HG02759 (cell line): ENCODE data around the gene ACAD10.
"Not testable (repeated sequence)": the region's sequence is repeated elsewhere in the genome, so short reads cannot be mapped to it uniquely, and the experiment has no call there.

Experiments used
- ATAC-seq: cut with Tn5 transposase; IDR thresholded peaks from one replicate; pipeline ENCODE4 v1.9.1; 2021; ENCODE audit warnings: mild to moderate bottlenecking, moderate library complexity; ENCODE audit not compliant: unreplicated experiment

ACAD10 gene

DNA sequence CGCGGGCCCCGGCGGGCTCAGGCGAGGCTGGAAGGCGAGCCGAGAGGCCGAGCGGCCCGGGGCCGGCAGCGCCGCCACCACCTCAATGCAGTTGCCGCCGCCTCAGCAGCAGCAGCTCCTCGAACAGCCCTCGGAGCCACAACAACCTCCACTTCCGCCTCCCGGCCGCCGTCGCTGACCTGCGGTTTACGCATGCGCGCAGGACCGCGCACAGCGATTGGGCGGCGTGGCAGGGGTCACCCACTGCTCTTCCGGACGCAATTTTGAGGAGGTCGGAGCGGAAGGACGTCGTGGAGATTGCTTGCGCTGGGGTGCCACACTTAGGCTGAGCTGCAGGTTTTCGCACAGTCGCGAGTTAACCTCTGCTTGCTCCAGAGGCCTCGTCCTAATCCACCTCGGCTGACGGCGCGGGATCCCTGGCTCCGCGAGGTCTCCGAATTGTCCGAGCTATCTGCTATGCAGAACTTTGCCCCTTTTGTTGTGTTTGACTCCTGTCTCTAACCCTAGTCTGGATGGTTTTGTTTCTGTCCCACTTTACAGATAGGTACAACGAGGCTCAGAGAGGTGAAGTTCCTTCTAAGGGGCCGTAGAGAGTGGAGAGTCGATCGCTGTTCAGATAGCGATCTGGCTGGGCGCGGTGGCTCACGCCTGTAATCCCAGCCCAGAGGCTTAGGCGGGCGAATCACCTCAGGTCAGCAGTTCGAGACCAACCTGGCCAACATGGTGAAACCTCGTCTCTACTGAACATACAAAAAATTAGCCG is at the start of gene ACAD10, which contains the start of gene BRAP:
TSS of gene ACAD10 (plus strand) at position 243 of the 763 bp plus-strand sequence. CDS start 6,657 bp downstream, outside the sequence.
TSS of gene BRAP (minus strand) at position 146 of the 763 bp plus-strand sequence. CDS start 164 bp downstream, outside the sequence.
- ATAC-seq: peak; percentile 95

DNA sequence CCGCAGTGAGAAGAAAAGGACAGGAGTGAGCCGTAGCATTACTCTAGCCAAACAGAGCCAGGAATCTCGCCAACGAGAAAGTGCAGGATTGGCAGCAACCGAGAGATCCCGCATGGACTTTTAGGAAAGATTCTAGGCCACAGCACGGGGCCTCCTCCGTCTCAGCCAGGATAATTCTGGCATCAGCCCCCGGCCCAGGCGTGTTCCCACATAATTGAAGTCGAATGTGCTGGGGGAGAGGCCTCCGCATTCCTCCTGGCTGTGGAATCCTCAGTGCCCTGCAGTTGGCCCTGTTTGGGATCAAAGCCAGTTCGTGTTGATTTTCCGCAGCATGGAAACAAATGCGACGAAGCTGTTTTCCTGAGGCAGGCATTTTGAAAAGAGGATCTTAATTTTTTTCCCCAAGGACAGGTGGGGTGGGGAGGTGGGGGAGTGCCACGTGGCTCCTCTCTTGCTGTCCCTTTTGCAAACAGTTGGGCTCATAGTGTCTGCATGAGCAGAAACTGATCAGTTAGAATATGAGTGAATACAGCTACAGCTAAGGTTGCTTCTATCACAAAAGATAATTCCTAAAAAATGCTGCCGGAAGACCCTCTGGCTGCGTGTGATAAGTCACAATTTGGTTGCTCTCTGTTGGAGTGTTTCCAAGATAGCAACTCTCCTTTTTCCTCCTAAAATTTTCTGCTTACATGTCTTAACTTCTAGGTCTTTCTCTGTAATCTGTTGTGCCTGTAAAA is 49.5 kb upstream of the ACAD10 start:
- ATAC-seq: no peak

DNA sequence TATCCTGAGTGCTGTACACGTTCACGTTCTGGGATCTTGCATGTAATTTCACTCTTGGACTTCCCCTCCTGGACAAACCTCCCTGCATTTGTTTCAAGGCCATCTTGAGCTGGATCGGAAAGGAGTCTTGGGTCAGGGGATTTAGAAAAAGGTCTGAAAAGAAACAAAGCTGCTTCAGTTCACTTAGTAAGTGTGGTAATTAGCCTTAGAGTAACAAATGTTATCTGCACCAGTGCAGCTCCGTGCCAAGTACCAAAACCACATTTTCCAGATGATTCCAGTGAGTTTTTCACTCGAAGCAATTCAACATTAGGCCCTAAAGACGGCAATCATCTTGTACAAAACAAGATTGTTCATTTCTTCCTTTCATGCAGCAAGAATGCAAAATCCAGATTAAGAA is 47.3 kb upstream of the ACAD10 start:
- ATAC-seq: no peak

DNA sequence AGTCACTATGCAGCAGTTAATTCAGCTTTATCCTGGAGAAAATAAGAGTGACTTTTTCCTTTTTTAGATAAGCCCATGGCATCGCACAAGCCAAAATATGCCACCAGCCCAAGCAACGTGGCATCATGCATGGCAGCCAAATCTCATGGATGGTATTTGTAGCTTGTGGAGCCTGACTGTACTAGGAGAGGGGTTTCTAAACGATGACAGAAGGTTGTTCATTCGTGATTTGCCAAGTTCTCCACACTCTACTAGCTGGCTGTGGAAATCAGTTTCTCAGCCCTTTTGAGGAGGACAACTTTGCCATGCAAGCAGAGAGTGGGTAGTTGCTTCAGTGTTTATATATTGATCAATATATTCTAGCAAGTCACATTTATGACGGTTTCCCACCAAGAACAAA is 45.3 kb upstream of the ACAD10 start:
- ATAC-seq: no peak

DNA sequence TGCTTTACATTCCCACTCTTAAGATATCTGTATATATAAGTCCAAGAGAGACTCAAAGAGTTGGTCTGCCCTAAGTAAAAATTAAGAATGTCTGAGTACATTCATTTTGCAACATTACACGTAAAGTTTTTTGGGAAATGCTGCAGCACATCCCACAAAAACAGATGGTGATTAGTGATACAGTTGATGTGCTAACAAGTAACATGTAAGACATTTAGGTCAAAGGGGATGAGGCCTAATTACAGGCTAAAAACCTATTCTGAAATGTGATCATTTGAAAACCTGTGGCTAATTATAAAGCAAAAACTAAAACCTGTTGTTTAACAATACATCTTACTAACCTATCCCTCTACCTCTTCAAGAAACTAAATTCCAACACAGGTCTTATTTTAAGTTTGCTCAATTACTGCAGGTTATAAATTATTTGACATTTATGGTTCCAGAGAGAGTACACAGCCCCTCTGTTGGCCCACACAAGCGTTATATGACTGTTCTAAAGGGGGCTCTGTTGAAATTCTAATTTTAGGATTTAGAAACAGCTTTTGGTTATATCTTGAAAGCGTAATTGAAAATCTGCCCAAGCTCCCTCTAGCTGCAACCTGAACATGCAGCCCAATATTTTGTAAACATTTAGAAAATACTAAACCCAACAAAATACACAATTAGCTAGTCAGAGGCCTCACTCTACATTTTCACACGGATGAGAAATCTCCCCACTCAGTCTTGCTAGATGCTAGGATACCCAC is 43.0 kb upstream of the ACAD10 start:
- ATAC-seq: no peak

DNA sequence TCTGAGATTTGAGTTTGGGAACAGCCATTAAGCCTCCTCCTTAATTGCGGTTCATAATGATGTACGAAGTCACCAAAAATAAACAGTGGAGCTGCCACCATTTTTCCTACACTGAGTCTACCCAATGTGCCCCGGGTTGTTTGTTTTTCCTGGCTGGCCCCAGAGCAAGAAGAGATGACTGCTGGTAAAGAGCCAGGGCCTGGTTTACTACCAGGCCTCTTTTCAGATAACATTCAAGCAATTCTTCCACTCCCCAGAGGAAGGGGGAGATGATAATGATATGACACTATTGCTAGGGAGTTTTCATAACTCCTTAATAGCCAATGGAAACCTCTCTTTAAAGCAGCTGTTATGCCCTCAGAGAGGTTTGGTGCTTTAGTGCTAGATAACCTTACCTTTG is 42.4 kb upstream of the ACAD10 start:
- no peak for ATAC-seq

DNA sequence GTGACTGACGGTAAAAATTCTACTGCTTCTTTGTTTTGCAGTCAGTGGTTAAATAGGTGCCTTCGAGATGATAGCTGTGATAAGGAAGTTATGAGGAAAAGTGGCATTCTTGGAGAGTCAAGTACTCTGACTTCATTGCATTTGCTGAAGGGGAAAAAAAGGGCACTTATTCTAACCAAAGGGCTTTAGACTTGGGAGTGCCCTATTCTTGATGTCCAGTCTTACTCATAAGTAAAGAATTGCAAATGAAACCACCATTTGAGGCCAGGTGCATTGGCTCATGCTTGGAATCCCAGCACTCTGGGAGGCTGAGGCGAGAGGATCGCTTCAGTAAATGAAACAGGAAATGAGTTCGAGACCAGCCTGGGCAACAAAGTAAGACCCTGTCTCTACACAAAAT is 40.4 kb upstream of the ACAD10 start:
- no peak for ATAC-seq

DNA sequence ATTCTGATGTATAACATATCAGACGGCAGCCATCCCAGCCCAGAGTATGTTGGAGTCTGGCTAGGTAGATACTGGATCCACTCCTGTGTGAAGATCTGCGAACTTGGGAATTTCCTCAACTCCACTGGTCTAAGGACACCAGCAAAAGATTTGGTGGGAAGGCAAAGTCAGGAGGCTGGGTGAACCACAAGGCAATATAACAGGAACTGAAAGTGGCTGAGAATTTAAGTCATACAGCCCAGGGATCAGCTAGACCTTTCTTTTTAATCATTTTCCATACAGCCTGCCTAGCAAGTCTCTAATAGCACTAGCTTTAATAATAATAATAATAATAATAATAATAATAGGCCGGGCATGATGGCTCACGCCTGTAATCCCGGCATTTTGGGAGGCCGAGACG is 34.9 kb upstream of the ACAD10 start:
- no peak for ATAC-seq

DNA sequence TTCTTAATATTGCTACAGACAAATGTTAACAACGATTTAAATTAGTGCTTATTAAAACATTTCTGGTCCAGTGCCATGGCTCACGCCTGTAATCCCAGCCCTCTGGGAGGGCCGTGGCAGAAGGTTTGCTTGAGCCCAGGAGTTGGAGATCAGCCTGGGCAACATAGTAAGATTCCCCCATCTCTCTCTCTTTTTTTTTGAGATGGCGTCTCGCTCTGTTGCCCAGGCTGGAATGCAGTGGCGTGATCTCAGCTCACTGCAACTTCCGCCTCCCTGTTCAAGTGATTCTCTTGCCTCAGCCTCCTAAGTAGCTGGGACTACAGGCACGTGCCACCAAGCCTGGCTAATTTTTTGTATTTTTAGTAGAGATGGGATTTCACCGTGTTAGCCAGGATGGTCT is 33.3 kb upstream of the ACAD10 start:
- ATAC-seq: not testable (repeated sequence)

DNA sequence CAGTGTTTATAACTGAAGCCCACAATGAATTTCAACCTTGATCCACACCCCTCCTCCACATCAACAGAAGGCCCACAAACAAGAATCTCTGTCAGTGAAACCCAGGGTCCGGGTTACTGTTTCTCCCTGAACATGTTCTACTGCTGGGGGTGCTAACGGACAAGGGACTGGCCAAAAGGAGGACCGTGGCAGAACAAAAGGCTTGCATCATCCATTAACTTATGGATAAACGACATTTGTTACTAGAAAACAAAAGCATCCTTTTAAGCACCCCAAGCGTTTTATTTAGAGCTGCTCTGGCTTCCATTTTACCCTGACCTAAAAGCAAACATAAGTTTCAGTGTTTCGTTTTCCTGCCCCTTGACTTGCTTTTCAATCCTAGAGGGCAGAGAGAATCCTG is 32.3 kb upstream of the ACAD10 start:
- no peak for ATAC-seq

DNA sequence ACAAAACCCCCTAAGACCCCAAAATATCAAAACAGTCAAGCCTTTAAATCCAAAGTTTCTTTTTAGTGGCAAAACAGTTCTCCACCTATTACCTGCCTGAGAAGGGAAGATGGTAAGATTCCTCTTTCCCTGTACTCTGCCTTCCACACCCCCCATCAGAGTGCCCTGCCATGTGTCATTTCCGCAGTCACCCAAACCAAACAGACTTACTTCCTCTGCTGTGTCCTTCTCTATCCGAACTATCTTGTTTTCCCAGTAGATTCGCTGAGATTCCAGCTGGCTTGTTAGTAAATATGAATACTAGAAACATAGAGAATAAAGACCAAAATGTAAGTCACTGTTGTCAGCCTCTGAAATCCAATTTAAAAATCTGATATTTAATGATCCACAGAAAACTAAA is 30.5 kb upstream of the ACAD10 start:
- no peak for ATAC-seq

DNA sequence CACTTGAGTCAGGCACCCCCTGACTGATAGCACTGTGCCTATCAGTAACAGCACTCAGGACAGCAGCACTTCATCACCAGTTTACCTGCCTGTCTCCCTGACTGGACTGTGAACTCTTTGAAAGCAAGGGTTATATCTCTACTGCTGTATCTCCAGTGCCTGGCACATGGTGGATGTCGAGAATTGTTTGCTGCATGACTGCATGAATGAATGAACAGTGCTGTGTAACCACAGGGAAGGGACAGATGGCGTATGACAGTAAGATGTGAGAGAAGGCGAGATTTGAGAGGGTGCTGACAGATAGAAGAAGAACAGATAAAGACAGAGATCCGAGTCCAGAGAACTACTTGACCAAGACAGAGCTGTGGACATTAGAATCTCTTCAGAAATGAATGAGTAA is 29.8 kb upstream of the ACAD10 start:
- ATAC-seq: no peak

DNA sequence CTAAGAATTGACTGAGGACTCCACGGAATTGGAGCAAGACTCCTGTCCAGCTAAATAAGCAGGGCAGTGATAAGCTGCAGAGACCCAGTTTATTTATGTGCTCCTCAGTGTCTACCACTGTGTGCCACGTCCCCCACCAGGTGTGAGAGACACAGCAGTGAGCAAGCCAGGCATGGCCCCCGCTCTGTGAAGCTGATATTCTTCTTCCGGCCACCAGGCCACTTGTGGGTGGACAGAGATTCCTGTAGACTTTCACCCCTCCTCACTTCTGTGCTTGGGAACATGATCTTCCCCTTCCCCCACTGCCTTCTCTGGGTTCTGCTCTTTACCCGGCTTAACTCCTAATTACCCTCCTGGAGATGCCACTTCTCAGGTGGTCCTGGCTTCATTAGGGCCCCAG is 21.4 kb upstream of the ACAD10 start:
- no peak for ATAC-seq

DNA sequence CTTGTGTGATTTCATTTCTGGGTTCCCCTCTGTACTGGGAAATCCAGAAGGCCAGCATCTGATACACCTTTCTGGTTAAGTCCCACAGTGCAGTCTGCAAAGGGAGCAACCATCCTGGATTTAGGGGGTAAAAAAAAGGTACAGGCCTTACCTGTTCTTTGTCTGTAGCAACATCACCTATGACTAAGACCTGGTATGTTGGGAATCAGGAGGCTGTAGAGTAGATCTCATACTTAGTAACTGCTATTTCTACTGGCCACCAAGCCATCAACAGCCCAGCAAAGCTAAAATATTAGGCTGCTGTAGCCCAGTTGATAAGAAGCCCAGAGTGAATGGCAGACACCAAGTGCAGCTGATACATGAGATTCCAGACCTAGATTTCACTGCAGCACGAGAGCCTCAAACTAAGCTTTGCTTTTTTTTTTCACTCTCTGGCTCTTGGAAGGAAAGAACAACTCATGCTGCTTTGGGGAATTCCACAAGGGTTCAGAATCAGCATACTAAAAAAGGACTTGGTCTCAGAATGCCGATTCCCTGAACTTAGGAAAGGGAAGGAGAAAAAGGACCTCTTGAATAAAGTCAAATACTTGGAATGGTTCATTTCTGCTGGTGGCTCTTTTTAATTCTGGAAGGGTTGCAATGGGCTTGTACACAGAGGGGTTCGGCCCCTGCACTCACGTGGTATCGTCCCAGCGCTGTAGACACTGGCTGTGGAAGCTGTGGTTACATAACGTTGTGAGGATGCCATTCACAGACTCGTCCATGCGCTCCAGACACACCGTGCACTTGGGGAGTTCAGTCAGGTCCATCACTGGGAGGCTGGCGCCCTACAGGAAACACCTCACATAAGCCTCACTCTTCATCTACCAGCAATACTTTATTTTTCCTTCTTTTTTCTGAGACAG is 20.6 kb upstream of the ACAD10 start:
- no peak for ATAC-seq

DNA sequence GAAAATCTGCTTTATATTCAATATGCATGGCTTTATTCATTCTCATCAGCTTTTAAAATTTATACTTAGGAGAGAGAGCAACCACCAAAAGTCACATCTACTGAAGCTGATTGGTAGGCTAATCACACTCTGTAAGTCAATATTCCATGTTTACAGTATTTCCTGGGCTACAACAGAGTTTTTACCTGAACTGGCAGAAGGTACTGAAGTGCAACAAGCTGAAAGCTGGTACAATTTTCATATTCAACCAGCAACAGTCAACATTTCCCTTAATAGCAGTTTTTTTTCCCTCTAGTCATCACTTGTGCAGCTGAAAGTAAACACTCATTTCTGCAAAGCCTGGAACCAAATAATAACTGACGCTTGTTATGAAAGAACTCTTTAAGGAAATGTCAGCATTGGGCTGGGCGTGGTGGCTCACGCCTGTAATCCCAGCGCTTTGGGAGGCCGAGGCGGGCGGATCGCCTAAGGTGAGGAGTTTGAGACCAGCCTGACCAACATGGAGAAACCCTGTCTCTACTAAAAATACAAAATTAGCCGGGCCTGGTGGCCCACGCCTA is 13.0 kb upstream of the ACAD10 start:
- no peak for ATAC-seq

DNA sequence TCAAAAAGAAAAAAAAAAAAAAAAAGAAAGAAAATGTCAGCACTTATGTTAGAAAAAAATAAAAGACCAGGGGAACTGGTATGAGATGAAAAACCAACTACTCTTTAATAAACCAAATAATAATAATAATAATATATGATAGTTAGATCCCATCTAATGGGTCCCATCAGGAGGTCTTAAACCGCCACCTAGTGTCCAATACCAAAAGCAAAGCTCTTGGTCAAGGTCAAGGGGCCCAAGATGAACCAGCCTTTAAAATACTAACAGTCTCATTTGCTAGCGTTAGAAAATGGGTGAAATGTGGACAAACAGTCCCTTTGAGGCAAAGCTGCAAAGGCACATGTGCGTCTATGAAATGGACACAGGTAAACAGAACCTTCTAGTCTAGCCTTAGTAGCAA is 12.3 kb upstream of the ACAD10 start:
- no peak for ATAC-seq

DNA sequence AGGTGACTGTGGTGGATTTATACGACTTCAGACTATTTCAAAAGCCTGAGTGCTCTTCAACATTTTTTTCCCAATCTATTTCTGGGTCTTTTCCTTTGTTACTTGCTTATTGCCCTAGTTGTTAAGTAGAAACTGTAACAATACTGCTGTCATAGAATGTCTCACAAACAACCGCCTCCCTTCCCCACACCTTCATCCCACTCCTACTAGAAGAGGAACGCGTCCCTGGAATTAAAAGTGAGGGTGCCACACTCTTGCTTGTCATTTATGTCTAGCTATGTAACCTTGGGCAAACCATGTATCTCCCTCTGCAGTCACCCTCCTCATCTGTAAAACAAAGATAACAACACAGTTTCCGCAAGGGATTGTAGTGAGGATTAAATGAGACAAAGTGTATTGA is 8.7 kb upstream of the ACAD10 start:
- ATAC-seq: no peak

DNA sequence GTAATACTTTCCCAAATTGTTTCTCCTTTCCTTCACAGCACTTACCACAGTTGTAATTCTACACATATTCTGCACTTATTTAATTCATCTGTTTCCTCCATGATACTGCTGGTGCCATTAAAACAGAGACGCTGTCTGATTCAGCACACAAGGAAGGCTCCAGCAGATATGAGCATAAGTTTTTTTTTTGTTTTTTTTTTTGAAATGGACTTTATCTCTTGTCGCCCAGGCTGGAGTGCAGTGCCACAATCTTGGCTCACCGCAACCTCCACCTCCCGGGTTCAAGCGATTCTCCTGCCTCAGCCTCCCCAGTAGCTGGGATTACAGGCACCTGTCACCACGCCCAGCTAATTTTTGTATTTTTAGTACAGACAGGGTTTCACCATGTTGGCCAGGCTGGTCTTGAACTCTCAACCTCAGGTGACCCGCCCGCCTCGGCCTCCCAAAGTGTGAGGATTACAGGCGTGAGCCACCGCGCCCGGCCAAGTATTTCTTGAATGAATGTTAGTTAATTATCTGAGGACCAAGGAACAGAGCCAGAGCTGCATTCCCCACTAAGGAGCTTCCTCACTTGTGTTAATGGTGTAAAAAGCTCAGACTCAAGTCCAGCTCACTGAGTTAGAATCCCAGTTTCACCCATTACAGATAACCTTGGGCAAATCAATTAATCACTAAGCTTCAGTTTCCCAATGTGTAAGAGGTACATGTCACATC is 1.2 kb upstream of the ACAD10 start:
- ATAC-seq: not testable (repeated sequence)

DNA sequence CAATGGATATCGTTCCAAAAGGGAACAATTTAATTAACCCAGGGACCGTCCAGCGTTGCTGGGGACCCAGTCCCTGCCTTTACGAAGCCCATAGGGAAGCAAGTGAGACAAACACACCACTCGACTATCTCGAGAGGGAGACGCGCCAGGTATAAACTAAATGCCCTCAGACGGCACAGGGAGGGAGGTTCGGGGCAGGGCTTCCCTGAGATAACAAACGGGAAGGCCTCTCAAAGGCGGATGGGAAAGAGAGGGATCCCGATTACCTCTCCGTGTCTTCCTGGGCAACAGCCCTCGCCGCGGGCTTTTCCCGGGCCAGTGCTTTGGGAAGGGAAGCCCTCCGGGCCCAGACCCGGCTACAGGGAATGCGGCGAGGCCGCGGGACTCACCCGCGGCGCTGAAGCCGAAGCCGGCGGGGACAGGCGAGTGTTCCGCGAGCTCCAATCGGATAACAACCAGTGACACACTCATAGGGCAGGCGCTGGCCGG is 487 bp upstream of the ACAD10 start:
- peak; percentile 7 for ATAC-seq
